Heart left ventricle (tissue), 13 donors: ENCODE measurements around the gene ZYX.
"Not testable (repeated sequence)": the region's sequence is repeated elsewhere in the genome, so short reads cannot be mapped to it uniquely, and the experiment has no call there.

Source experiments
- POLR2A ChIP-seq, 2 donors: fragments of 450-650 bp; IDR thresholded peaks; one replicate each; pipeline ENCODE4 v1.6.1; 2017; ENCODE audit warnings: antibody characterized with exemption in 2 of 2, mild to moderate bottlenecking in 2 of 2, moderate library complexity in 2 of 2
- TF ChIP-seq, protein P1 (sequence below), 12 donors: fragments of 200-600 bp; sonication (generic) in 4 of 12; IDR thresholded peaks; one replicate each; pipeline versions ENCODE4 v1.5.0 to v1.8.0; 2018 to 2022; ENCODE audit warnings: antibody characterized with exemption in 12 of 12, mild to moderate bottlenecking in 5 of 12
- donor health status: ischemic (EF 13 %, LVEDD 7.1; RV severe dilation, severe dysfunction).
- donor health status: DM: no; HTN: yes; CAD: no.
- donor health status: DM: no; HTN: no; CAD: no.
- donor health status: ischemic (EF 25% LVEDD 6.9; RV normal size, moderate dysfunction).
- donor health status: ischemic (EF 25% LVEDD 5.7; RV mildly dilated, moderate dysfunction).
- donor health status: ischemic (EF 35%, LVEDD 5.7; RV mildly dilated, moderate dysfunction).
- donor health status: nonischemic (EF 11% LVEDD 7.7; RV severe dilation, severe dysfunction).
- donor health status: DM: yes; HTN: yes; CAD: no.
- donor health status: PGD.
- donor health status: ischemic (EF 29% LVEDD 5.4; RV normal size, mild dysfunction).
- donor health status: nonischemic (EF 23%, LVEDD 6.1; RV moderate dilation, normal function).

DNA sequence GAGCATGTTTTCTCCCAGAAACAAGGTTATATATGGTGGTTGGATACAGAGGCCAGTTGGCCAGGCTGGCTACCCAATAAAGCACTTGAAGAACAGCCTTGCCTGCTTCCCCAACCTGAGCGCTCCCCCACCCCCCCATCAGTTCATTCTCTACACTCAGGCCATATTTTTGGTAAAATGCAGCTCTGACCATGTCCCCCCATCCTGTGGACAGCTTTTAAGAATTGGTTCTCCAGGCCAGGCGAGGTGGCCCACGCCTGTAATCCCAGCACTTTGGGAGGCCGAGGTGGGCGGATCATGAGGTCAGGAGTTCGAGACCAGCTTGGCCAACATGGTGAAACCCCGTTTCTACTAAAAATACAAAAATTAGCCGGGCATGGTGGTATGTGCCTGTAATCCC is 11.3 kb downstream of the ZYX start:
- TF ChIP-seq, protein P1, sequence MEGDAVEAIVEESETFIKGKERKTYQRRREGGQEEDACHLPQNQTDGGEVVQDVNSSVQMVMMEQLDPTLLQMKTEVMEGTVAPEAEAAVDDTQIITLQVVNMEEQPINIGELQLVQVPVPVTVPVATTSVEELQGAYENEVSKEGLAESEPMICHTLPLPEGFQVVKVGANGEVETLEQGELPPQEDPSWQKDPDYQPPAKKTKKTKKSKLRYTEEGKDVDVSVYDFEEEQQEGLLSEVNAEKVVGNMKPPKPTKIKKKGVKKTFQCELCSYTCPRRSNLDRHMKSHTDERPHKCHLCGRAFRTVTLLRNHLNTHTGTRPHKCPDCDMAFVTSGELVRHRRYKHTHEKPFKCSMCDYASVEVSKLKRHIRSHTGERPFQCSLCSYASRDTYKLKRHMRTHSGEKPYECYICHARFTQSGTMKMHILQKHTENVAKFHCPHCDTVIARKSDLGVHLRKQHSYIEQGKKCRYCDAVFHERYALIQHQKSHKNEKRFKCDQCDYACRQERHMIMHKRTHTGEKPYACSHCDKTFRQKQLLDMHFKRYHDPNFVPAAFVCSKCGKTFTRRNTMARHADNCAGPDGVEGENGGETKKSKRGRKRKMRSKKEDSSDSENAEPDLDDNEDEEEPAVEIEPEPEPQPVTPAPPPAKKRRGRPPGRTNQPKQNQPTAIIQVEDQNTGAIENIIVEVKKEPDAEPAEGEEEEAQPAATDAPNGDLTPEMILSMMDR (IDR thresholded peaks at IDR 0.05): not testable (repeated sequence)
- not testable (repeated sequence) for TF ChIP-seq POLR2A (IDR thresholded peaks at IDR 0.05)
